ENCODE measurements around the gene CTH. TPM values are rescaled to one million over a fixed set of nuclear protein-coding genes. Genes with fewer than 3 reads are reported as not detected.

CTH gene
- total and polyA plus RNA-seq, 2 of the 4 experiments (the other 2 are of a cell fraction) = 2.7 to 3.0 TPM

- no peak overlapping the region for H2BK15ac ChIP-seq (ENCODE audit: low read depth, low read length)
- no TSS peak for BruUV-seq (replicated peaks)
- in situ Hi-C loops (cut with MboI; ENCODE audit: low sequenced_read_pairs) = no loop called here
Measured at GRCh38 chr1:70465911-70466310, 54.8 kb downstream of the CTH start.

More at GRCh38 chr1:70465911-70466310, 54.8 kb downstream of the CTH start:
- Histone ChIP-seq H3K14ac (replicated peaks; ENCODE audit: low read depth, low read length) (no peak overlapping the region), H3K27ac (ENCODE audit: insufficient read depth, low read length) (no peak overlapping the region), H4K20me1 (ENCODE audit: insufficient read depth, low read length) (no peaks in the 10 kb centered on the region), H3K9me1 (ENCODE audit: insufficient read depth, low read length) (no peaks in the 10 kb centered on the region), H3K4ac (ENCODE audit: low read depth, low read length) (no peak overlapping the region), H3K9ac (ENCODE audit: low read depth, low read length) (no peak overlapping the region), H3K9me3 (ENCODE audit: control insufficient read depth, insufficient read depth, low read length) (peaks cover 2% of the 10 kb centered on the region; the same call in 1 of the 2 replicates), H2AK5ac (ENCODE audit: low read depth, low read length) (no peak overlapping the region), H3K4me2 (ENCODE audit: low read depth, low read length) (no peak overlapping the region), H3K79me1 (ENCODE audit: low read depth in 1 of 2, low read length in 2 of 2) (no peaks in the 10 kb centered on the region), H3K36me3 (ENCODE audit: control insufficient read depth, insufficient read depth, low read length) (no peaks in the 10 kb centered on the region), H4K91ac (ENCODE audit: insufficient read depth, low read depth, low read length) (no peak overlapping the region), H3K4me3 (ENCODE audit: insufficient read depth, low read depth, low read length) (no peak overlapping the region), H2AFZ (replicated peaks; ENCODE audit: low read length, poor library complexity) (no peak overlapping the region), H2BK120ac (ENCODE audit: low read depth, low read length) (no peak overlapping the region), H2AK9ac (replicated peaks; ENCODE audit: low read depth, low read length, poor library complexity) (no peak overlapping the region), H3K18ac (ENCODE audit: low read depth, low read length) (no peak overlapping the region), H2BK20ac (ENCODE audit: low read depth, low read length) (no peak overlapping the region), H2BK5ac (ENCODE audit: low read depth, low read length, poor library complexity, severe bottlenecking) (no peak overlapping the region), H3K4me1 (ENCODE audit: control insufficient read depth, insufficient read depth, low read length) (no peaks in the 10 kb centered on the region), H4K8ac (ENCODE audit: low read depth in 2 of 2, low read length in 2 of 2) (no peak overlapping the region), H3K23ac (ENCODE audit: low read depth, low read length) (no peak overlapping the region), H3K56ac (ENCODE audit: extremely low read depth, insufficient read depth, low read length) (no peak overlapping the region), H4K5ac (ENCODE audit: low read depth, low read length) (no peak overlapping the region), H3K27me3 (ENCODE audit: control insufficient read depth, insufficient read depth, low read length) (peaks cover 4% of the 10 kb centered on the region; the same call in 1 of the 2 replicates)
- DNase-seq (no peak), ATAC-seq (ENCODE audit: low read depth) (no peak)
- ChIA-PET CTCF (interaction anchor here (0.6 kb wide), 1 partner anchor 58 kb away, joined by 3 read pairs; no protein-coding TSS in a partner anchor), POLR2A (ENCODE audit: unreplicated experiment) (no interaction called here)
- TF ChIP-seq RAD21 (IDR thresholded peaks at IDR 0.05; ENCODE audit: low read length) (no peak), ELK1 (IDR thresholded peaks at IDR 0.05; ENCODE audit: borderline replicate concordance, low read depth, low read length) (no peak), USF2 (IDR thresholded peaks at IDR 0.05; ENCODE audit: low read depth, low read length) (no peak), RFX5 (IDR thresholded peaks at IDR 0.05; ENCODE audit: low read depth, low read length) (no peak), SMC3 (IDR thresholded peaks at IDR 0.05; ENCODE audit: low read depth, low read length) (no peak), MAFK (IDR thresholded peaks at IDR 0.05; ENCODE audit: low read depth, low read length) (no peak), MAZ (IDR thresholded peaks at IDR 0.05; ENCODE audit: borderline replicate concordance, low read depth, low read length) (no peak), RCOR1 (IDR thresholded peaks at IDR 0.05; ENCODE audit: insufficient replicate concordance, low read length) (no peak), MXI1 (IDR thresholded peaks at IDR 0.05; ENCODE audit: borderline replicate concordance, low read depth, low read length) (no peak), CEBPB (IDR thresholded peaks at IDR 0.05; ENCODE audit: low read depth, low read length) (no peak), CTCF (conservative IDR thresholded peaks at IDR 0.05; ENCODE audit: low read depth, low read length) (no peak), POLR2A (IDR thresholded peaks at IDR 0.05; ENCODE audit: low read depth, low read length) (no peak)
- intact Hi-C loops (cut with micrococcal nuclease) = no loop called here
- dilution Hi-C loops (cut with HindIII; ENCODE audit: low sequenced_read_pairs, unreplicated experiment) = no loop called here
